ENCODE results near the gene AGRP.

DNA sequence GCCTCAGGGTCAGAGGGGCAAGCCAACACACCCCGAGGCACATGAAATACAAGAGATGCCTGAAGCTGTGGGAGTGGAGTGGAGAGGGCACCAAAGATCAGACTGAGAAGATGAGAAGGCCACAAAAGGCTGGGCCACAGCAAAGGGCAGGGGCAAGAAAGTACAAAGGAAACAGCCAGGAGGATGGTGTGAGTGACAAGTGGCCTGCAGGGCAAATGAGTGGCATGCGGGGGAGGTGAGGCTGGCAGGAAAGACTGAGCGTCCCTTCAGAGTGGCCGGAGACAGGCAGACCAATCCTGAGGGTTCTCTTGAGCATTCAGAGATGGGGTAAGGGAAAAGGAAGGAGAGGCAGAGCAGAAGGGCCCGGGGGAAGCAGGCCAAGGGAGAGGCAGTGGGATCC, 29.2 kb downstream of the AGRP start:
- no peak for TF ChIP-seq POLR2AphosphoS5 (IDR thresholded peaks at IDR 0.05; ENCODE audit: low read depth)
- TF ChIP-seq, protein P1, sequence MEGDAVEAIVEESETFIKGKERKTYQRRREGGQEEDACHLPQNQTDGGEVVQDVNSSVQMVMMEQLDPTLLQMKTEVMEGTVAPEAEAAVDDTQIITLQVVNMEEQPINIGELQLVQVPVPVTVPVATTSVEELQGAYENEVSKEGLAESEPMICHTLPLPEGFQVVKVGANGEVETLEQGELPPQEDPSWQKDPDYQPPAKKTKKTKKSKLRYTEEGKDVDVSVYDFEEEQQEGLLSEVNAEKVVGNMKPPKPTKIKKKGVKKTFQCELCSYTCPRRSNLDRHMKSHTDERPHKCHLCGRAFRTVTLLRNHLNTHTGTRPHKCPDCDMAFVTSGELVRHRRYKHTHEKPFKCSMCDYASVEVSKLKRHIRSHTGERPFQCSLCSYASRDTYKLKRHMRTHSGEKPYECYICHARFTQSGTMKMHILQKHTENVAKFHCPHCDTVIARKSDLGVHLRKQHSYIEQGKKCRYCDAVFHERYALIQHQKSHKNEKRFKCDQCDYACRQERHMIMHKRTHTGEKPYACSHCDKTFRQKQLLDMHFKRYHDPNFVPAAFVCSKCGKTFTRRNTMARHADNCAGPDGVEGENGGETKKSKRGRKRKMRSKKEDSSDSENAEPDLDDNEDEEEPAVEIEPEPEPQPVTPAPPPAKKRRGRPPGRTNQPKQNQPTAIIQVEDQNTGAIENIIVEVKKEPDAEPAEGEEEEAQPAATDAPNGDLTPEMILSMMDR (IDR thresholded peaks at IDR 0.05; ENCODE audit: insufficient read depth, low read length): no peak
- TF ChIP-seq REST (IDR thresholded peaks at IDR 0.05; ENCODE audit: insufficient replicate concordance, low read depth): no peak
- no peak for TF ChIP-seq SPI1 (IDR thresholded peaks at IDR 0.05; ENCODE audit: borderline replicate concordance, low read depth)
- TF ChIP-seq GABPA (IDR thresholded peaks at IDR 0.05; ENCODE audit: low read depth): no peak
